GM08714 (cell line): ENCODE data around the gene SPDYE18.
"Not testable (repeated sequence)": the region's sequence is repeated elsewhere in the genome, so short reads cannot be mapped to it uniquely, and the experiment has no call there.

Experiments
- H3K4me3 ChIP-seq: fragments of 200-500 bp; sonication (Bioruptor generic); 2 replicates; pipeline ENCODE4 v1.5.1; 2014; ENCODE audit warnings: mild to moderate bottlenecking, low read length, inconsistent platforms

The SPDYE18 gene

GRCh38 chr7:77006127-77007110 is 55.9 kb downstream of the SPDYE18 start:
- H3K4me3 ChIP-seq = not testable (repeated sequence)

- not testable (repeated sequence) for H3K4me3 ChIP-seq
Measured at GRCh38 chr7:77005461-77006057, 56.8 kb downstream of the SPDYE18 start.

- not testable (repeated sequence) for H3K4me3 ChIP-seq
Measured at GRCh38 chr7:77004151-77004550, 58.2 kb downstream of the SPDYE18 start.

GRCh38 chr7:77003241-77003640 is 59.1 kb downstream of the SPDYE18 start:
- not testable (repeated sequence) for H3K4me3 ChIP-seq

GRCh38 chr7:77002678-77003233 is 59.6 kb downstream of the SPDYE18 start:
- not testable (repeated sequence) for H3K4me3 ChIP-seq

GRCh38 chr7:77002104-77002503 is 60.3 kb downstream of the SPDYE18 start:
- H3K4me3 ChIP-seq = not testable (repeated sequence)
